Measurements from ENCODE around the gene UTP25. TPM values are rescaled to one million over a fixed set of nuclear protein-coding genes. Genes with fewer than 3 reads are reported as not detected.

The UTP25 gene
- total RNA-seq, 4 donors from 2014 or later = 9.9 to 12.9 (median 11.1) TPM

GRCh38 chr1:209863766-209864485 is 36.2 kb downstream of the UTP25 start:
- 48 to 52% methylated on average over 4 of the region's 4 CpGs for whole genome bisulfite sequencing, 2 donors
- no peak for DNase-seq (ENCODE audit: low spot score in 2 of 2)
- intact Hi-C loops (cut with DNase I; ENCODE audit: low total_unique reads) = loop anchor here (5.0 to 10.0 kb wide), 2 partner anchors 123 to 451 kb away; no protein-coding TSS in a partner anchor
- H3K4me3 ChIP-seq (ENCODE audit: low read depth, poor library complexity, severe bottlenecking) = no peak overlapping the region
- TF ChIP-seq CTCF (IDR thresholded peaks at IDR 0.05) (no peak), POLR2A (IDR thresholded peaks at IDR 0.05) (no peak)

GRCh38 chr1:209866201-209866600 is 38.4 kb downstream of the UTP25 start:
- no peak overlapping the region for H3K4me3 ChIP-seq (ENCODE audit: low read depth, poor library complexity, severe bottlenecking)
- TF ChIP-seq POLR2A (IDR thresholded peaks at IDR 0.05) = no peak
- no peak for TF ChIP-seq CTCF (IDR thresholded peaks at IDR 0.05)
- DNase-seq (ENCODE audit: low spot score in 2 of 2) = no peak
- intact Hi-C loops (cut with DNase I; ENCODE audit: low total_unique reads) = loop anchor here (10.0 kb wide), 1 partner anchor 449 kb away; no protein-coding TSS in a partner anchor
- 58 to 59% methylated on average over 1 of the region's 1 CpG for WGBS, 2 donors

GRCh38 chr1:209869291-209870149 is 41.7 kb downstream of the UTP25 start:
- intact Hi-C loops (cut with DNase I; ENCODE audit: low total_unique reads) = loop anchor here (10.0 kb wide), 1 partner anchor 445 kb away; no protein-coding TSS in a partner anchor
- DNase-seq (ENCODE audit: low spot score in 2 of 2) = no peak
- no peak for TF ChIP-seq CTCF (IDR thresholded peaks at IDR 0.05)
- no peak overlapping the region for H3K4me3 ChIP-seq (ENCODE audit: low read depth, poor library complexity, severe bottlenecking)
- WGBS, 2 donors = 54 to 55% methylated on average over 2 of the region's 2 CpGs

GRCh38 chr1:209870151-209870831 is 42.5 kb downstream of the UTP25 start:
- no peak for TF ChIP-seq POLR2A (IDR thresholded peaks at IDR 0.05)
- TF ChIP-seq CTCF (IDR thresholded peaks at IDR 0.05) = no peak
- intact Hi-C loops (cut with DNase I; ENCODE audit: low total_unique reads) = no loop called here
- H3K4me3 ChIP-seq (ENCODE audit: low read depth, poor library complexity, severe bottlenecking) = no peak overlapping the region
- no peak for DNase-seq (ENCODE audit: low spot score in 2 of 2)
- 23% methylated on average over 4 of the region's 4 CpGs for WGBS, 2 donors

- 35 to 44% methylated on average over 1 of the region's 1 CpG for WGBS, 2 donors
- intact Hi-C loops (cut with DNase I; ENCODE audit: low total_unique reads) = no loop called here
- no peak overlapping the region for H3K4me3 ChIP-seq (ENCODE audit: low read depth, poor library complexity, severe bottlenecking)
- no peak for DNase-seq (ENCODE audit: low spot score in 2 of 2)
- TF ChIP-seq POLR2A (IDR thresholded peaks at IDR 0.05) = no peak
- no peak for TF ChIP-seq CTCF (IDR thresholded peaks at IDR 0.05)
These were observed 43.2 kb downstream of the UTP25 start for GRCh38 chr1:209871006-209871405.
